K562 (cell line): ENCODE measurements around the gene CLIC5. TPM values are rescaled to one million over a fixed set of nuclear protein-coding genes. Genes with fewer than 3 reads are reported as not detected.

Source experiments
- CC2D1A ChIP-seq: fragments of 450-650 bp; IDR thresholded peaks from 2 replicates; pipeline ENCODE4 v1.6.1; 2017; ENCODE audit warnings: mild to moderate bottlenecking
- ESRRA ChIP-seq: fragments of 450-650 bp; IDR thresholded peaks from 2 replicates; pipeline ENCODE4 v1.6.1; 2014; ENCODE audit warnings: low read depth, mild to moderate bottlenecking, moderate library complexity, borderline replicate concordance
- MEIS2 ChIP-seq: fragments of 450-650 bp; IDR thresholded peaks from 2 replicates; pipeline ENCODE4 v1.6.1; 2014; ENCODE audit warnings: mild to moderate bottlenecking; ENCODE audit not compliant: partially characterized antibody
- polyA plus RNA-seq, 8 experiments: library from polyadenylated mRNA; depleted of rRNA in 4 of 8; stranded (reverse) in 5 of 8; unstranded in 3 of 8; fragments of >200 nt; fragmentation: Nextera tagmentation in 2 of 8; fragmentation: Illumina TruSeq in 1 of 8; extraction: Ambion mirVana in 2 of 8; extraction: Trizol in 1 of 8; gene quantifications; 2 replicates each; pipeline versions ENCODE4 v1.2.1 to v1.2.3, GENCODE V29; 2011 to 2014; ENCODE audit warnings: inconsistent platforms in 1 of 8, missing spikeins in 1 of 8
- total RNA-seq, 7 experiments: library from RNA; depleted of rRNA in 6 of 7; stranded (reverse); fragments of >200 nt in 6 of 7; fragmentation: Illumina TruSeq in 2 of 7; extraction: Trizol in 2 of 7; gene quantifications; 2 replicates each; pipeline versions ENCODE4 v1.2.1 to v1.2.3, GENCODE V29; 2011 to 2021; ENCODE audit warnings: low replicate concordance in 1 of 7
- TF ChIP-seq, protein P1 (sequence below), 2 experiments: fragments of 450-650 bp in 1 of 2; sonication (generic) in 1 of 2; formaldehyde crosslinking in 1 of 2; IDR thresholded peaks; 2 replicates each; pipeline versions ENCODE4 v1.7.1 to v1.9.0; 2016 to 2022; ENCODE audit warnings: inconsistent platforms in 1 of 2, mild to moderate bottlenecking in 1 of 2, missing genetic modification reagents in 1 of 2
- TF ChIP-seq, protein P2 (sequence below): fragments of 450-650 bp; IDR thresholded peaks from 2 replicates; pipeline ENCODE4 v1.6.1; 2016
- TF ChIP-seq, protein P3 (sequence below): fragments of 200-800 bp; sonication (Bioruptor generic); IDR thresholded peaks from 2 replicates; pipeline ENCODE4 v1.6.1; 2016; ENCODE audit warnings: missing genetic modification characterization, missing compliant biosample characterization
- TF ChIP-seq, protein P4 (sequence below): fragments of 200-800 bp; sonication (Bioruptor generic); IDR thresholded peaks from 2 replicates; pipeline ENCODE4 v1.6.1; 2017; ENCODE audit warnings: missing genetic modification characterization, missing compliant biosample characterization

The CLIC5 gene
- total and polyA plus RNA-seq, 9 of the 15 experiments (the other 6 are each of a cell fraction or from before 2014, with no cell fraction given) = 0.31 TPM; not detected in 8

DNA sequence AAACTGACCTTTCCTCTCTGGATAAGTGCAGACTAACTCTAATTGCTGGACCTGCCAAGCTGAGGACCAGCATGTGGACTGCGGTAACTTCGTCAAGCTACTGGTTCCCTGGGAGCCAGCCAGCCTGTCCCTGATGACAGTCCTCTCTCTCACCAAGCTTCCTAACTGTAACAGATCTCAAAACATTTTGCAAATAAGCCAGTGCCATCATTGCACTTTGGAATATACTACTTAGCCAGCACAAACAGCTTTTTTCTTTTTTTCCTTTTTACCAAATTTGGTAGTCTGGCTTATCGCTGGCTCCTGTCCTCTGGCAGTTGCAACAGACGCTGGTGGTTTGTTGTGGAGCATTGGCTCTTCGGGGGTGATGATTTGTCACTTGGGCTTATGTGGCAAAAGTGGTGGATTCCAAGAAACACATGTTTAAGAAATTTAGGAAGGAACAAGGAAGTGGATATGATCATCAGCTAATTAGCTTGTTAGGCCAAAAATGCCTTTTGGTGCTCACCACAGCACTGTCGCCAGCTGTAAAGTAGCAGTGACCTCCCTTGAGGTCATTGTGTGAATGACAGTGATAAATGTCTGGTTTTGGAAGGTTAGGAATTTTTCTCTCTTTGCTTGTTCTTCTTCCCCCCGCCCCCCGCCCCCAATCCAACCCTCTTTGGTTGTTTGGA is 171.7 kb downstream of the CLIC5 start (continued):
- TF ChIP-seq, protein P1, sequence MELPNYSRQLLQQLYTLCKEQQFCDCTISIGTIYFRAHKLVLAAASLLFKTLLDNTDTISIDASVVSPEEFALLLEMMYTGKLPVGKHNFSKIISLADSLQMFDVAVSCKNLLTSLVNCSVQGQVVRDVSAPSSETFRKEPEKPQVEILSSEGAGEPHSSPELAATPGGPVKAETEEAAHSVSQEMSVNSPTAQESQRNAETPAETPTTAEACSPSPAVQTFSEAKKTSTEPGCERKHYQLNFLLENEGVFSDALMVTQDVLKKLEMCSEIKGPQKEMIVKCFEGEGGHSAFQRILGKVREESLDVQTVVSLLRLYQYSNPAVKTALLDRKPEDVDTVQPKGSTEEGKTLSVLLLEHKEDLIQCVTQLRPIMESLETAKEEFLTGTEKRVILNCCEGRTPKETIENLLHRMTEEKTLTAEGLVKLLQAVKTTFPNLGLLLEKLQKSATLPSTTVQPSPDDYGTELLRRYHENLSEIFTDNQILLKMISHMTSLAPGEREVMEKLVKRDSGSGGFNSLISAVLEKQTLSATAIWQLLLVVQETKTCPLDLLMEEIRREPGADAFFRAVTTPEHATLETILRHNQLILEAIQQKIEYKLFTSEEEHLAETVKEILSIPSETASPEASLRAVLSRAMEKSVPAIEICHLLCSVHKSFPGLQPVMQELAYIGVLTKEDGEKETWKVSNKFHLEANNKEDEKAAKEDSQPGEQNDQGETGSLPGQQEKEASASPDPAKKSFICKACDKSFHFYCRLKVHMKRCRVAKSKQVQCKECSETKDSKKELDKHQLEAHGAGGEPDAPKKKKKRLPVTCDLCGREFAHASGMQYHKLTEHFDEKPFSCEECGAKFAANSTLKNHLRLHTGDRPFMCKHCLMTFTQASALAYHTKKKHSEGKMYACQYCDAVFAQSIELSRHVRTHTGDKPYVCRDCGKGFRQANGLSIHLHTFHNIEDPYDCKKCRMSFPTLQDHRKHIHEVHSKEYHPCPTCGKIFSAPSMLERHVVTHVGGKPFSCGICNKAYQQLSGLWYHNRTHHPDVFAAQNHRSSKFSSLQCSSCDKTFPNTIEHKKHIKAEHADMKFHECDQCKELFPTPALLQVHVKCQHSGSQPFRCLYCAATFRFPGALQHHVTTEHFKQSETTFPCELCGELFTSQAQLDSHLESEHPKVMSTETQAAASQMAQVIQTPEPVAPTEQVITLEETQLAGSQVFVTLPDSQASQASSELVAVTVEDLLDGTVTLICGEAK (IDR thresholded peaks at IDR 0.05) = no peak
- TF ChIP-seq, protein P1 (CRISPR knock-in tag; IDR thresholded peaks at IDR 0.05) = no peak
- TF ChIP-seq, protein P2, sequence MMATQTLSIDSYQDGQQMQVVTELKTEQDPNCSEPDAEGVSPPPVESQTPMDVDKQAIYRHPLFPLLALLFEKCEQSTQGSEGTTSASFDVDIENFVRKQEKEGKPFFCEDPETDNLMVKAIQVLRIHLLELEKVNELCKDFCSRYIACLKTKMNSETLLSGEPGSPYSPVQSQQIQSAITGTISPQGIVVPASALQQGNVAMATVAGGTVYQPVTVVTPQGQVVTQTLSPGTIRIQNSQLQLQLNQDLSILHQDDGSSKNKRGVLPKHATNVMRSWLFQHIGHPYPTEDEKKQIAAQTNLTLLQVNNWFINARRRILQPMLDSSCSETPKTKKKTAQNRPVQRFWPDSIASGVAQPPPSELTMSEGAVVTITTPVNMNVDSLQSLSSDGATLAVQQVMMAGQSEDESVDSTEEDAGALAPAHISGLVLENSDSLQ = peak; percentile 77
- TF ChIP-seq, protein P3, sequence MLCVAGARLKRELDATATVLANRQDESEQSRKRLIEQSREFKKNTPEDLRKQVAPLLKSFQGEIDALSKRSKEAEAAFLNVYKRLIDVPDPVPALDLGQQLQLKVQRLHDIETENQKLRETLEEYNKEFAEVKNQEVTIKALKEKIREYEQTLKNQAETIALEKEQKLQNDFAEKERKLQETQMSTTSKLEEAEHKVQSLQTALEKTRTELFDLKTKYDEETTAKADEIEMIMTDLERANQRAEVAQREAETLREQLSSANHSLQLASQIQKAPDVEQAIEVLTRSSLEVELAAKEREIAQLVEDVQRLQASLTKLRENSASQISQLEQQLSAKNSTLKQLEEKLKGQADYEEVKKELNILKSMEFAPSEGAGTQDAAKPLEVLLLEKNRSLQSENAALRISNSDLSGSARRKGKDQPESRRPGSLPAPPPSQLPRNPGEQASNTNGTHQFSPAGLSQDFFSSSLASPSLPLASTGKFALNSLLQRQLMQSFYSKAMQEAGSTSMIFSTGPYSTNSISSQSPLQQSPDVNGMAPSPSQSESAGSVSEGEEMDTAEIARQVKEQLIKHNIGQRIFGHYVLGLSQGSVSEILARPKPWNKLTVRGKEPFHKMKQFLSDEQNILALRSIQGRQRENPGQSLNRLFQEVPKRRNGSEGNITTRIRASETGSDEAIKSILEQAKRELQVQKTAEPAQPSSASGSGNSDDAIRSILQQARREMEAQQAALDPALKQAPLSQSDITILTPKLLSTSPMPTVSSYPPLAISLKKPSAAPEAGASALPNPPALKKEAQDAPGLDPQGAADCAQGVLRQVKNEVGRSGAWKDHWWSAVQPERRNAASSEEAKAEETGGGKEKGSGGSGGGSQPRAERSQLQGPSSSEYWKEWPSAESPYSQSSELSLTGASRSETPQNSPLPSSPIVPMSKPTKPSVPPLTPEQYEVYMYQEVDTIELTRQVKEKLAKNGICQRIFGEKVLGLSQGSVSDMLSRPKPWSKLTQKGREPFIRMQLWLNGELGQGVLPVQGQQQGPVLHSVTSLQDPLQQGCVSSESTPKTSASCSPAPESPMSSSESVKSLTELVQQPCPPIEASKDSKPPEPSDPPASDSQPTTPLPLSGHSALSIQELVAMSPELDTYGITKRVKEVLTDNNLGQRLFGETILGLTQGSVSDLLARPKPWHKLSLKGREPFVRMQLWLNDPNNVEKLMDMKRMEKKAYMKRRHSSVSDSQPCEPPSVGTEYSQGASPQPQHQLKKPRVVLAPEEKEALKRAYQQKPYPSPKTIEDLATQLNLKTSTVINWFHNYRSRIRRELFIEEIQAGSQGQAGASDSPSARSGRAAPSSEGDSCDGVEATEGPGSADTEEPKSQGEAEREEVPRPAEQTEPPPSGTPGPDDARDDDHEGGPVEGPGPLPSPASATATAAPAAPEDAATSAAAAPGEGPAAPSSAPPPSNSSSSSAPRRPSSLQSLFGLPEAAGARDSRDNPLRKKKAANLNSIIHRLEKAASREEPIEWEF (CRISPR knock-in tag) = no peak
- TF ChIP-seq ESRRA (0 out of 2 replicates have a peak, but pooled peaks have one; percentile 14), CC2D1A (no peak), MEIS2 (peak; percentile 75)
- TF ChIP-seq, protein P4, sequence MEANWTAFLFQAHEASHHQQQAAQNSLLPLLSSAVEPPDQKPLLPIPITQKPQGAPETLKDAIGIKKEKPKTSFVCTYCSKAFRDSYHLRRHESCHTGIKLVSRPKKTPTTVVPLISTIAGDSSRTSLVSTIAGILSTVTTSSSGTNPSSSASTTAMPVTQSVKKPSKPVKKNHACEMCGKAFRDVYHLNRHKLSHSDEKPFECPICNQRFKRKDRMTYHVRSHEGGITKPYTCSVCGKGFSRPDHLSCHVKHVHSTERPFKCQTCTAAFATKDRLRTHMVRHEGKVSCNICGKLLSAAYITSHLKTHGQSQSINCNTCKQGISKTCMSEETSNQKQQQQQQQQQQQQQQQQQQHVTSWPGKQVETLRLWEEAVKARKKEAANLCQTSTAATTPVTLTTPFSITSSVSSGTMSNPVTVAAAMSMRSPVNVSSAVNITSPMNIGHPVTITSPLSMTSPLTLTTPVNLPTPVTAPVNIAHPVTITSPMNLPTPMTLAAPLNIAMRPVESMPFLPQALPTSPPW (CRISPR knock-in tag) = peak; percentile 30; the same call in 1 of the 2 replicates
